Stimulated activated CD4-positive, alpha-beta T cell treated with anti-CD3 and anti-CD28 coated beads, Interleukin-12 subunit alpha, Interleukin-12 subunit beta, amount 100 ng/mL, for 4 hours (primary cell): ENCODE results near the gene SLC22A23.
"Not testable (repeated sequence)": the region's sequence is repeated elsewhere in the genome, so short reads cannot be mapped to it uniquely, and the experiment has no call there.

ENCODE experiments used
- DNase-seq: peaks from one replicate; pipeline ENCODE4 v3.0.0-alpha.2; 2020

The SLC22A23 gene

DNA sequence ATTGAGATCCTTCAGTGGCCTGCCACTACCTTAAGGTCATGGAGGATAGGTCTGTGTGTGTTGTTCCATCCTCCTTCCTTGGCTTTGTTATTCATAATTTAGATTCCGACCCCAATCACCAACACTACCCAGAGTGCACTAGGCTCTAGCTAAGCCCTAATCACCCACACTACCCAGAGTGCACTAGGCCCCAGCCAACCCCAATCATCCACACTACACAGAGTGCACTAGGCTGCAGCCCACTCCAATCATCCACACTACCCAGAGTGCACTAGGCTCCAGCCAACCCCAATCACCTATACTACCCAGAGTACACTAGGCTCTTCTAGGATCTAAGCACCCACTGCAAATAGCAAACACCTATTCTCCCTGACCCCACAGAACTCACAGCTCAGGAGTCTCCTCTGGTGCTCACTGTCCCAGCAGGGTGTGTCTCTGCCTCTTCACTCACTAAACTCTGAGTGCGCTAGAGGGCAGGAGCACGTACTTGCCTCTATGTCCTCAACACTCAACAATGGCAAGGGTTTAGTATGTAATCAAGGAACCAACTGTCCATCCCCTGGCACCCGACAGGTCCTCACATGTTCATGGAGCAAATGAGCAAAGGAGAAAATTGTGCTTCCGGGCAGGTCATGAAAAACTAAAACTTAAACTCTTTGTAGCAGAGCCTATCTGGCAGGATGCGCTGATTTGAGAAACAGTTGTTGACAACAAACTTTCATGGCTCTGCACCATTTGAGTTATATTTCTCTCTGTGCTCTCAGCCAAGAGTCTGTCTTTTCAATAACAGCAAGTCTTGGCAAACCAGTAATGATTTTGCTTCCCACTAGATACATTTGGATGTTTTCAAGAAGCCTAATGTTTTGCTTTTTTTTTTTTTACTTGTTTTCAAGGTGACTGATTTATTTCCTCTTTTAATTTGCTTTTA lies 54.3 kb downstream of the SLC22A23 start:
- no peak for DNase-seq

DNA sequence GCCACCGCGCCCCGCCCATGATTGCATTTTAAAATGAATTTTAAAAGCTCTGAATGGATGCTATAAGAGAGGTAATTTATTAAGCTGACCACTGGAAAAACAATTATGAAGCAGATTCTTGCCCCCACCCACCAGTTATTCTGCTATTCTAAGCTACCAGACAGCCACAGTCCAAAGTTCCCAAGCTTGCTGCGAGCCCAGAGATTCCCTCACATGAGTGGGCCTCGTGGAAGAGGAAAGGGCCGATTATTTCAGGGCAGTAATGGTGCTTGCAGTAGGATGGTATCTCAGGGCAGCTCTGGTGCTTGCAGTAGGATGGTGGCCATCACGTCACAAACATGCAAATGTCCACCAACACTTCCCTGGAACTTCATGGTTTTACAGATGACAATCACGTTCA lies 56.7 kb downstream of the SLC22A23 start:
- DNase-seq = no peak

DNA sequence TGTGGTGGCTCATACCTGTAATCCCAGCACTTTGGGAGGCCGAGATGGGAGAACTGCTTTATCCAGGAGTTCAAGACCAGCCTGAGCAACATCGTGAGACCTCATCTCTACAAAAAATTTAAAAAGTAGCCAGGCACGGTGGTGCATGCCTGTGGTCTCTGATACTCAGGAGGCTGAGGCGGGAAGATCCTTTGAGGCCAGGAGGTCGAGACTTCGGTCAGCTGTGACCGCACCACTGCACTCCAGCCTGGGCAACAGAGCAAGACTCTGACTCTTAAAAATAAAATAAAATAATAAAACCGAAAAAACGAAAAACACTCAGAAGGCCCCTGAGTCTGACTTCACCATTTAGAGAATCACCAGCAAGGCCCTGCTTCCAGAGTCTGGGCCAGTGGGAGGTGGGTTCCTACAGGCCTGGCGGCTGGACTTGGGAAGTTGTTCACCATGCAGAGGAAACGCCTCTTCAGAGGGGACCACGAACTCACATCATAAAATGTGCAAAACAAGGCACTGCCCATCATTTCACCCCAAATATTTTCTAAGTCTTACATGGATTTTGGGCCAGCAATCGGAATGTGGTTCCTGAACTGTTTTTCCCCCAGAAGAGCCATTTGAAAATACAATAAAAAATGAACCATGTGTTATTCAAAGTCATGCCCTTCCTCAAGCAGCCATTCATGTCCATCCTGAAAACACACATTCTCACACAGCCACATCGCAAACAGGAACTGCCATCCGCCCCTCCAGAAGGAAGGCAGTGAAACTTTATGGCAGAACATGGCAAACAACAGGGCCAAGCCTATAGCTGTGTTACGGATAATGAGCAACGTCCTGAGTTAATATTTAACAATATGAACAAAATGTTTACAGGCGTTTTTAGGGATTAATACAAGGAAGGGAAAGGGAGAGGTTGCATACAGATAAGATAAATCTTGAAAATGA lies 57.8 kb downstream of the SLC22A23 start:
- DNase-seq = no peak

DNA sequence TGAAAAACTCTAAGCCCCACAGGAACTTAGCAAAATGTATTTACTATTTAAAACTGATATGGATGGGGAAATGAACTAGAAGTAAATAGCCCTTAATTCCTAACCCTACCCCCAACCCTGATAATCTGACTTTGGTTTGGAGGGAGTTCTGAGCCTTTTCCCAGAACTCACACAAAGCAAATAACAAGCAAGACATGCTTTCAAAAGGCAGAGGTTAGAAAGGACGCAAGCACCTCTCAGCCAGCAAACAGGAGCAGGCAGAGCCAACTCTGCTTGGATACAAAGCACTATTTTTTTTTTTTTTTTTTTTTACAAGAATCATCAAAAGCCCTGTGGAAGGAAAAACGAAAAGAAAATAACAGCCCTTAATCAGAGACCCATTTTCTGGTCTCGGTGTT lies 58.7 kb downstream of the SLC22A23 start:
- DNase-seq = no peak

DNA sequence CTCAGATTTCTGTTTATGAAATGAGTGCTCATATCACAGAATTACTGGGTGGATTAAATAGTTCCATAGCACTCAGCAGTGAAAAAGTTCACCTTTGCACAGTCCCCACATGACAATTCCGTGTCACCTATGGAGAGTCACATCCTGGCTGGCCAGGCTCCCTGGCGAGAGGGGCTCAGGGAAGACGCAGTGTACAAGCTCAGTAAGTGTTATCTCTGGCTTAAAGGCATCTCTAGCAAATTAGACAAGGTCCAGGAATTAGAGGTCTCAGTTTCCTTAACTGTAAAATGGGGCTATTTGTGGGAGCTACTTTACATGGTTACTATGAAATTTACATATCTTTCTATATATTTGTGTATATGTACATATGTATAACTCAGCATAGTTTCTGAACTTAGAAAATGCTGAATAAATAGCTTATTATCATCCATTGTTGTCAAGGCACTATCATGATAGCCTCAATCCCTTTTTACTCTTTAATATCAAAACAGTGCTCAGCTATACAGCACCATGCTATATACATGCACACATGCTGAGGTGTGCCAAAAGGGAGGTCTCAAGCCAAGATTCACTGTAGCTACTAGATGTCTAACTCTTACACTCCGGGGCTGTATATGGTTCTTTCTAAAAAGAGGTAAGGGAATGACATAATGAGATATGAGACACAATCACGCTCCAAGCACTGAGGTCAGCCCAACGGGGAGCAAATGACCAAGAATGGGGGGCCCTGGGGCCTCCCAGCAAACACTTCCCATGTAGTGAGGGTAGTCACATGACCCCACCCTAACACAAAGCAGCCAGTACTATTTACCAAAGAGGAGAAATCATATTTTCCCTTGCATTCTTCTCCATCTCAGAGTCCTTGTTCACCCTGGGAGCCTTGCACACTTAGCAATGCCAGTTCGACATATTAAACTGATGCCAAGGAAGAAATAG lies 59.4 kb downstream of the SLC22A23 start:
- no peak for DNase-seq

DNA sequence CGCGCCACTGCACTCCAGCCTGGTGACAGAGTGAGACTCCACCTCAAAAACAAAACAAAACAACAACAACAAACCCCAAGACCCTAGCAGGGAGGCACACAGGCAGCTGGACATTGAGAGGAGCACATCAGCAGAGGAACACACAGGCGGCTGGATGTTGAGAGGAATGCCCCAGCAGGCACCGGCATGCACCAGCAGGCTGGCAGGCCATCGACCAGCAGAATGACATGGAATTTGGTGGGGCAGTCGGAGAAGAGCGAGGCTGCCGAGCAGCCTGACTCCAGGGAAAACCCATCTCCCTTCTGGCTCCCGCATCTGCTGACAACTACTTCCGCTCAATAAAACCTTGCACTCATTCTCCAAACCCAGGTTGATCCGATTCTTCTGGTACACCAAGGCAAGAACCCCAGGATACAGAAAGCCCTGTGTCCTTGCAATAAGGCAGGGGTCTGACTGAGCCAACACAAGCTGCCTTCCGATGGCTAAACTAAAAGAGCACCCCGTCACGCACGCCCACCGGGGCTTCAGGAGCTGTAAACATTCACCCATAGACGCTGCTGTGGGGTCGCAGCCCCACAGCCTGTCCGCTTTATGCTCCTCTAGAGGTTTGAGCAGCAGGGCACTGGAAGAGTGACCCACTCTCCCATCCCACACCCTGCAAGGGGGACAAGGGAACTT lies 60.2 kb downstream of the SLC22A23 start:
- DNase-seq = no peak

DNA sequence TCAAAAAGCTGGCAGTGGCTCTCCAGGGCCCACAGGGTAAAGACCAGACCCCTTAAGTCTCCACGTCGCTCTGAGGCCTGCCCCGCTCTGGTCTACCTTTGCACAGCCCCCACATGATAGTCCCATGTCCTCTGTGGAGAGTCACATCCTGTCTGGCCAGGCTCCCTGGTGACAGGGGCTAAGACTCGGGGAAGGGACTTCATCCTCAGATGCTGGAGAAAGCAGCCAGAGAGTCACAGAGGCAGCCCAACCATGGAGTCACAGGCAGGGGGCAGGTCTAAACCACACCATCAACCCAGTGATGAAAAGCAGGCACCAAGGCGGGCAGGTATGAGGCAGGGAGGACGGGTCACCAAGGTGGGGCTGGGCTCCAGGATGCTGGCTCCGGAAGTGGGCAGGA lies 62.2 kb downstream of the SLC22A23 start:
- DNase-seq = no peak

DNA sequence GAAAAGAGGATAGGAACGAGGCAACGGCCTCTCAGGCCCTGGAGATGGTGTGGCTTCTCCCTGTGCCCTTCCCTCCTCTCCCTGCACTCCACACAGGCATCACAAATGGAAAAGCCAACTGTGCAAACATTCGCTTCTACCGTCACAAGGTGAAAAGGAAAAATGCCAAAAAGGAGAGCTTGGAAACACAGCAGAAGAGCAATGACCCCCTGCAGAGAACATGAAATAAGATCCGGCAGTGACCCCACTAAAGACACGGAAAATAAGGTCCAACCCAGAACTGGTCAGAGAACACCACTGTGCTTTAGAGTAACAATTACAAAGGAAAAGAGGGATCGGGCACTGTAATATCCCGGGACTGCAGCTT lies 63.0 kb downstream of the SLC22A23 start:
- DNase-seq = no peak

DNA sequence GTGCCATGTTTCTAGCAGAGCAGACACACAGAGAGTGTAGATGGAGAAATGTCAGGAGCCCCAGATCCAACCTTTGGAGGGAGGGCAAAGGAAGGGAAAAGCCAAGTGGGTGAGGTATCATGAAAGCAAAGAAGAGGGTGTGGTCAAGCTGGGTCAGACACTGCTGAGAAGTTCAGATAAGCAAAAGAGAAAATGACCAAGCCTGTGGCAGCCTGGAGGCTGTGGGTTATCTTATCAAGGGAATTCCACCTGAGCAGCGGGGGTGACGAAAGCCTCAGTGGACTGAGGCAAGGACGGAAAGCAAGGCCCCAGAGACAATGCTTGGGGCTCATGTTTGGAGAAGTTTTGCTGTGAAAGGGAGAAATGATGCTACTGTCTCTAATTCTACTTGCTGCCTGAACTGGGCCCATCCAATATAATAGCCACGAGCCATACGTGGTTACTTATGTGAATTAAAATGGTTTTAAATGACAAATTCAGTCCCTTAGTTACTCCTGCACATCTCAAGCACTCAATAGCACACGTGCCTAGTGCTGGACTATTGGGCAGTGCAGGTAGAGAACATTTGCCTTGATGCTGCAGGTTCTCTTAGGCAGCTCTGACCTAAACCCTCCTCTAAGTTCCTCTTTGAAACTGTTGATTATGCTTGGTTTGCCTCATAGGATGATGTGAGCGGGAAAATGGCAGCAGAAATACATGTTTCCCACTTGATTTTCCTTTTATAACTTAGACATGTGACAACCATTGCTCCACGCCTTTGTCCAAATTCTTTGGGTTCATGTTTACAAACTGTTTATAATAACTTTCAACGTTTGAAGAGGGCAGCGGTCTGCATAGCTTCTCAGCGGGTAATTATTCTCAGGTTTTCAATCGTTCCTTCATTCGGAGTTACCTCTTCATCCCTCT lies 63.7 kb downstream of the SLC22A23 start:
- no peak for DNase-seq

DNA sequence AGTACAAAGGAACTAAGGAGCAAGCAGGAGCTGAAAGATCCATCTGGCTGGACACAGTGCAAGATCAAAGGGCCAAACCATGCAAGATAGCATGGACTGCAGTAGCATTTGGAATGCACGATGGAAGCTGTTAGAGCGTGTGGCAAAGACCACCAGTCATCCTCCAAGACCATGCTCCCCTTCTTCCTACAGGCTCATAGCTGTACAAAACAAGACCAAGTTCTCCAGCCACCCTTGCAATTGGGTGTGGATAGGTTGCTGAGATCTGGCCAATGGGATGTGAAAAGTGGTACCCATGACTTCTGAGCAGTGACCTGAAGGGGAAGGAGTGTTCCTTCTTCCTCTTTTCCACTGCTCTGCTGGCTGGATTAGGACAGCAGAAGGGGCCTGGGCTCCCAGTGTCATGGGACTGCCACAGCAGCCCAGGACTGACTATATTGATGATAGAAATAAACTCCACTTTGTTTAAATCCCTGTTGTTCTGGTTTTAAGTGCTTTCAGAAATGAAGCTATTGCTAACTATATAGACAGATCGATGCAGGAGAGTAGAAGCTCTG lies 64.9 kb downstream of the SLC22A23 start:
- DNase-seq = no peak

DNA sequence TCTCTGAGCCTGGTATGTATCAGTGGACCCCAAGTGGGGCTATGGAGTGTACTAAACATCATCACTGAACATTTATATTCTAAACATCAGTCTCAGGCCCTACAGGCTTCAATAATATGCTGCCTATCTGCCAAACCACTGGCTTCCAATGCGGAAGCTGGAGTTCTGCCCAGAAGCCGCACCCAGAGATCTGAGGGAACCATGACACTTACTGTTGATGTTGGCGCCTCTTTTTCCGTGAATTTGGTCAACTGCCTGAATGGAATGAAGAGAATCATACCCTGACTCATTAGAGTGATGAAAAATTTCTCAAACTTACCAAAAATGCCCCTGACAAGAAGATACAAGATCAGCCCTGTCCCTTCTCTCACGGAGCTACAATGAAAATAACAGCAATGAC lies 66.2 kb downstream of the SLC22A23 start:
- no peak for DNase-seq

DNA sequence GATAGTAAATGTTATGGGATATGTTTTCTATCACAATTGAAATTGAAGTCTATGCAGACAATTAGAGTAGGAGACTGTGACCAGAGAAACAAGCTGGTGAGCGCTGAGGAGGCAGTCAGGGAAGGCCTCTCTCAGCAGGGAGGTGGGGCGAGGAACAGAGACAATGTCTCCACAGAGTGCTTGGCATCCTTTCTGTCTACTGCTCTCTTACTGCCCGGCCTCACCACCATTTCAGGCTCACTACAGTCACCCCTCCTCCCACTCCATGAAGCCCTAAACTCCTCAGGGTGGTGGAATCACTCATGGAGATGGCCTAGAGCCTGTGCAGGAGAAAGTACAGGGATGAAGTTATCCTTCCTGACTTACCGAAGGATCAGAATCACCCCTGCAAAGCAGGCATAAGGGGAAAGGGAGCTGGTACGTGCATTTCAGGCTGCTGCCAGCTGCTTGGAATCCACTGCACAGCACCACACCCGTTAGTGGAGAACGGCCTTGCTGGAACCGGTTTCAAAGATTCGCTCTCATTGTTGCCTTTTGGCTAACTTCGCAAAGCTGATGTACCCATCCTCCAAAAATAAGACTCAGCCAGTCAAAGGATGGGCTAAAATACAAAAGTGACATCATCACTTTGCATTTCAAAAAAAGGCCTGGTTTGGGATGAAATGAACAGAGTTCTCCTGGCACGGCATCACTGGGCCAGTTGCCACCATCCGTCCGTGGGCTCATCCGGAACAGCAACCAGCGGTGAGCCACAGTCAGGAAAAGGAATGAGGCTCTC lies 67.3 kb downstream of the SLC22A23 start:
- no peak for DNase-seq

DNA sequence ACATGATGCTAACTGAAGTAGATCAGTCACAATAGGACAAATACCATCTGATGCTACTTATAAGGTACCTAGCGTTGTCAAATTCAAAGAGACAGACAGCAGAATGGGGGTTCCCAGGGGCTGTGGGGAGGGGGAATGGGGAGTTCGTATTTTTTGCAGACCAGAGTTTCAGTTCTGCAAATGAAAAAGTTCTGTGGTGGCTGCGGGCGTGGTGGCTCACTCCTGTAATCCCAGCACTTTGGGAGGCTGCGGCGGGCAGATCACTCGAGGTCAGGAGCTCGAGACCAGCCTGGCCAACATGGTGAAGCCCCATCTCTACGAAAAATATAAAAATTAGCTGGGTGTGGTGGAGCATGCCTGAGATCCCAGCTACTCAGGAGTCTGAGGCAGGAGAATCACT lies 68.1 kb downstream of the SLC22A23 start:
- DNase-seq = no peak

DNA sequence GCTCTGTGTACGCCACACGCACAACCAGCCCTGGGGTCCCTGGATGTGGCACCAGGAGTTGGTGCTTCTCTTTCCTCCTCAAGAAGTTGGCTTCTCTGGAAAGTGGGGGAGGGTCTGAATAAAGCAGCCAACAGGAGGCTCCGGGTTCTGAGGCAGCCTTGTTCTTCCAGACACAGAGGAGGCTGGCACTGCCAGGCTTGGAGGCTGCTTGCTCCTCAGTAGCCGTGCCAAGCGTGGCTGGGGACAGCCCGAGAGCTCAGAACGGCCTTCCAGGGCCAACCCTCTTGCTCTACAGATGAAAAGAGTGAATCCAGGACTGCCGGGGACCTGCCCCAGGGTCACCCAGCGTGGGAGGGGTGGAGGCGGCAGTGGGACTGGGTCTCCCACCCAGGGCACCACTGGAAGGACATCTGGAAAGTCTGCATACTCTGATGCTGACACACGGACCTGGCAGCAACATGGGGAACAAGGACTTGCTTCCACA lies 70.4 kb downstream of the SLC22A23 start:
- no peak for DNase-seq

DNA sequence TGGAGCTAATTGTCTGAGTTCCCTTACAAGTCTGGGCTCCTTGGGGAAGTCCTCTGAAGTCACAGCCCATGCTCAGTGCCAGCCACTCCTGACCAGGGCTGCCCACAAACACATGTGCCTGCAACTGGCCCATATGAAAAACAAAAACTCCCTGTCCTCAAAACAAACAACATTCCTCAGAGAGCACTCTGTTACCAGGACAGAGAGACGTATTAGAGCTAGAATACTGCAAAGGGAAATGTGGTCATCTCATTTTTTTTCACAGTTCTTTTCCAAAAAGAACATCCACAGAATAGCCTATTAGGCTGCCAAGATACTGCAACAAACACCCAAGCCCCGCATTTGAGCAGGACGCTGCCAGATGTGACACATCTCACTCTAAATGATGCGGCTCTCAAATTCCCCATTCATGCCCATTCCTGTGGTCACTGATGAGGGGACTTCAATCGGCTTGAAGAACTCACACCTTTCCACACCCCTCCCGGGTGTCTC lies 71.1 kb downstream of the SLC22A23 start:
- DNase-seq = no peak

DNA sequence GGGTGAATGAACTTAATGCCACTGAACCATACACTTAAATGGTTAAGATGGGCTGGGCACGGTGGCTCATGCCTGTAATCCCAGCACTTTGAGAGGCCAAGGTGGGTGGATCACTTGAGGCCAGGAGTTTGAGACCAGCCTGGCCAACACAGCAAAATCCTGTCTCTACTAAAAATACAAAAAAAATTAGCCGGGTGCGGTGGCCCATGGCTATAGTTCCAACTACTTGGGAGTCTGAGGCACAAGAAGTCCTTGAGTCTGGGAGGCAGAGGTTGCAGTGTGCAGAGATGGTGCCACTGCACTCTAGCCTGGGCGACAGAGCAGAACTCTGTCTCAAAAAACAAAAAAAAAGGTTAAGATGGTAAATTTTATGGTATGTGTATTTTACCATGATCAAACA lies 71.7 kb downstream of the SLC22A23 start:
- DNase-seq = not testable (repeated sequence)

DNA sequence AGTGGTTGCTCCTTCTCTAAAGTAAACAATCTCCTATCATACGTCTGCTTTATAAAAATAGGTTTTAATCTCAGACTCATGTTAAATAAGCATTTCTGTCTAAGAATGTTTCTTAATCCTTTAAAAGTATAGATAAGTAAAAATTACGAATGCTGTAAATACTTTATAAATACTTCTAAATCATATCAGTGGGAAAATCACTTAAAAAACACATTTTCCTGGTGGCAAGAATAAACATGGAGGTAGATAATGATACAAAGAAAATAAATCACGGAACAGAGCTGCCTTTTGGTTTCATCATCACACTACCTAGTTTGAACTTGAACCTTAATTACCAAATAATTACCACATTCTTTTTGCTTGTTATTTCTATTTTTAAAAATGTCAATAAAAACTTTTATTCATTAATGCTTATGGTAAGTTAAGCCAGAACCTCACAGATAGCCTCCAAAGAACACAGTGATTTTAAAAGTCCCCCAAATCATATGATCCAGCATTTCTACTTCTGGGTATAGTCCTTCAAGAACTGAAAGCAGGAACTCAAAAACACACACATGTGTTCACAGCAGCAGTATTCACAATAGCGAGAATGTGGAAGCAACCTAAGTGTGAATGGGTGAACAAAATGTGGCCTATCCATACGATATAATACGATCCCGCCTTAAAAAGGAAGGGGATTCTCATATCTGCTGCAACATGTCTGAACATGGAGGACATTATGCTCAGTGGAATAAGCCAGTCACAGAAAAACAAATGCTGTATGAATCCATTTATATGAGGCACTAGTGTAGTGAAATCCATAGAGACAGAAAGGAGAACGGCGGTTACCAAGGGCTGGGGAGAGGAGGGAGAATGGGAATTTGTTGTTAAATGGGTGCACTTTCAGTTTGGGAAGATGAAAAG lies 72.4 kb downstream of the SLC22A23 start:
- DNase-seq = no peak

DNA sequence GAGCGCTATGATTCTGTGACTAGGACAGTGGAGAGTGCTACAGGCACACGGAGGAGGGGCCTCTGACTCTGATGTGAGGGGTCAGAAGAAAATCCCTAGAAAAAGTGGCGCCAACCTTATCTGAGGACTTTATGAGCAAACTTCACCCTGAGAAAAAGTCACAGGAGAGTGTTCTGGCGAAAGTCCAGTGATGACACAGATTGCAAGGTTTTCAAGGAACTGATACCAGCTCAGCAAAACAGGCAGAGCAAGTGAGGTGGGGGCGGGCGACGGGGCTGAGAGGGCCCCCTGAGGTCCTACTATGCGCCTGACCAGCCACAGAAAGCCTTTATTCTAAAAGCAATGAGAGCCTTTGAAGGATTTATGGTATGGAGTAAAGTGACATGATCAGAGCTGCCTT lies 73.3 kb downstream of the SLC22A23 start:
- DNase-seq = no peak
